ENCODE data around the gene TACR1.

The TACR1 gene

DNA sequence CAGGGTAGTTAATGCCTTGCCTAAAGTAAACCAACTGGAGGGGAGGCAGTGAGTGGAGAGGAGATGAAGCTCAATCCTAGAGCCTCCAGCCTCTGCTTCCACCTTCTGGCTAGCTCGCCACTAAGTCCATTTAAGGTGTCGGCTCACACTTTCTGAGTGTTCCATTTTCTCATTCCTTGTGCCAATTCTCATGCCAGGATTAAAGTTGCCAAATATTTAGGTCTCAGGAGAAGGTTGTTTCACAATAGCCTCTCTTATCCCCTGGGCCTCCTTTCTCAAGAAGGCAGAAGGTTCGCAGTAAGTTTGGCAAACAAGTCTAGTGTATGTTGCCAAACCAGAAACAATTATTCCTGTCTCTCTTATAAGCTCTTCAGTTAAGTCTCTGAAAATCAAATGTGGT lies 57.2 kb downstream of the TACR1 start:
- no peak overlapping the region for H3K27ac ChIP-seq
- TF ChIP-seq, protein P1, sequence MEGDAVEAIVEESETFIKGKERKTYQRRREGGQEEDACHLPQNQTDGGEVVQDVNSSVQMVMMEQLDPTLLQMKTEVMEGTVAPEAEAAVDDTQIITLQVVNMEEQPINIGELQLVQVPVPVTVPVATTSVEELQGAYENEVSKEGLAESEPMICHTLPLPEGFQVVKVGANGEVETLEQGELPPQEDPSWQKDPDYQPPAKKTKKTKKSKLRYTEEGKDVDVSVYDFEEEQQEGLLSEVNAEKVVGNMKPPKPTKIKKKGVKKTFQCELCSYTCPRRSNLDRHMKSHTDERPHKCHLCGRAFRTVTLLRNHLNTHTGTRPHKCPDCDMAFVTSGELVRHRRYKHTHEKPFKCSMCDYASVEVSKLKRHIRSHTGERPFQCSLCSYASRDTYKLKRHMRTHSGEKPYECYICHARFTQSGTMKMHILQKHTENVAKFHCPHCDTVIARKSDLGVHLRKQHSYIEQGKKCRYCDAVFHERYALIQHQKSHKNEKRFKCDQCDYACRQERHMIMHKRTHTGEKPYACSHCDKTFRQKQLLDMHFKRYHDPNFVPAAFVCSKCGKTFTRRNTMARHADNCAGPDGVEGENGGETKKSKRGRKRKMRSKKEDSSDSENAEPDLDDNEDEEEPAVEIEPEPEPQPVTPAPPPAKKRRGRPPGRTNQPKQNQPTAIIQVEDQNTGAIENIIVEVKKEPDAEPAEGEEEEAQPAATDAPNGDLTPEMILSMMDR (IDR thresholded peaks at IDR 0.05): no peak
- TF ChIP-seq ZFX (IDR thresholded peaks at IDR 0.05; ENCODE audit: borderline replicate concordance): no peak

DNA sequence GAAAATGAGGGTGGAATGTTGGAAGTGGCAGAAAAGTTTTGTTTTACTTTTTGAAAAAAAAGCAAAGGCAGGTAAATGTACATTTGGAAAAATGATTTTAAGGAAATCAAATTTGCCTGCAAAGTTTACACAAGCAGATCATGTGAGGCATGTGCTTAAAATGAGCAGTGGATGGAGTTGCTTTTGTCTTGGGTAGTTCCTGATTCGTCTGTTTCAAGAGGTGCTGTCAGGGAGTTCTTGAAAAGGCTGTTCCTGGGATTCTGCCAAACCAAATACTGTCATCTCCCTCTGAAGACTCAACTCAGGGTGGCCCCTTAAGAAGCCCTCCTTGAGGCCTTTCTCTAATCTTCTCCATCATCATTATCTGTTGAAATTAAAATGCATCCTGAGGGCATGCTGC lies 59.0 kb downstream of the TACR1 start:
- no peak for TF ChIP-seq ZFX (IDR thresholded peaks at IDR 0.05; ENCODE audit: borderline replicate concordance)
- TF ChIP-seq, protein P1 (IDR thresholded peaks at IDR 0.05): no peak

DNA sequence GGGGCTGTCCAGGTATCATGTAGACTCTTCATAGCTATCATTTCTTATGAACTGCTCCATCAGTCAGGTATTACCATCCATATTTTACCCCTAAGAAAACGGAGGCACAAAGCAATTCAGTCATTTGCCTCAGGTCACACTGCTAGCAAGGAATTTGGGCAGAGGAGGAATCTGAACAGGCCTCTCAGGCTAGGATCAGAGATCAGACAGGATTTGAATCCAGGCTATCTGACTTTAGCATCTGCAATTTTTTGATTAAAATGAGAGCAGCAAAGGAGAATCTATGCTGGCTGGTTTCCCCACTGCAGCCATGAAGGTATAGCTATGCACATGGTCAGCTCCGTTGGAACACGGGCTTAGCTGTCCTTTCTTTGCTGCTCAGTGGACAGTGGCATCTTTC lies 60.1 kb downstream of the TACR1 start:
- TF ChIP-seq ZFX (IDR thresholded peaks at IDR 0.05; ENCODE audit: borderline replicate concordance): no peak
- TF ChIP-seq, protein P1 (IDR thresholded peaks at IDR 0.05): no peak
- no peak overlapping the region for H3K27ac ChIP-seq

More for the DNA sequence above, 59.0 kb downstream of the TACR1 start:
- H3K27ac ChIP-seq: no peak overlapping the region

DNA sequence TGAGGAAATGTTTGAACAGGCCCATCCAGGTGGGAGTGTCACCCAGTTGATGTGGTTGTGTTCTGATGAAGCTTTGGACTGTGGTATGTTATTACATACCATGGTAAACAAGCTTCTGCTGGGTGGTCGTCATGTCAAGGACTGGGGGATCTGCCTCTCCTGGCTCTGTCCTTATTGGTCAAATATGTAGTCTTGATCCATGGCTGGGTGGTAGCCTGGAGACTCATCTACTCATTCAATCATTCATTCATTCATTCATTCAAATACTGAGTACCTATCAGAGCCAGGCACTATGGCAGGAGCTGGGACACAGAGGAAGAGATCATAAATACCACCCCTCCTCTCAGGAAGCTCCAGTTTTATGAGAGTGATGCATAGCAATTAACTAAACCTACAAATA lies 60.8 kb downstream of the TACR1 start:
- TF ChIP-seq, protein P1 (IDR thresholded peaks at IDR 0.05): no peak
- TF ChIP-seq ZFX (IDR thresholded peaks at IDR 0.05; ENCODE audit: borderline replicate concordance): no peak
- no peak overlapping the region for H3K27ac ChIP-seq

DNA sequence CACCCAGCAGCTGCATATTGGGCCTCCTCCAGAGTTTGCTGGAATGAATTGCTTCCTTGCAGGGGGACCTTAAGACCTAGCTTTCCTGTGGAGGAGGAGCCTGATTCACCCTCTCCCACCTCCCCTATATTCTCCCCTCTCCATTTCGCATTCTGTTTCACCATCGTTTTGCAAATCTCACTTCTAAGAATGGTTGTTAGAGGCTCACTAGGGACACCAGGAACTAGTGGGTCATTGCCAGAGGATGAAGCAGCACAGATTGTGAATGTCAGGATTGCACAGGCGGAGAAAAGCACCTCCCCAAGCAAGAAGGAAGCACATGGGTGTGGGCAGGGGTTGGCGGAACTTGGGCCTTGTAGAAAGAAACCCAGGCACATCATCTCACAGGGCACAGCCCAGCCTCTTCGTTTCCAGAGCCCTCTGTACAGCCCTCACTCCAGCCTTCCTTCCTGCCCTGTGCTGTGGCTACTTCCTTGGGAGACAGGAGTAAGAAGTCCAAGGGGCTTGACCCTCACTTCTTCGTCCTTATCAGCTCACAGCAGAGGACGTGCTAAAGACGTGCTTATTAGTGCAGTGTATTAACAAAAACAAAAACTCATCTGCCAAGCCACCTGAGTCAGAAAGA lies 63.4 kb downstream of the TACR1 start:
- TF ChIP-seq, protein P1 (IDR thresholded peaks at IDR 0.05): no peak
- H3K27ac ChIP-seq: no peak overlapping the region

DNA sequence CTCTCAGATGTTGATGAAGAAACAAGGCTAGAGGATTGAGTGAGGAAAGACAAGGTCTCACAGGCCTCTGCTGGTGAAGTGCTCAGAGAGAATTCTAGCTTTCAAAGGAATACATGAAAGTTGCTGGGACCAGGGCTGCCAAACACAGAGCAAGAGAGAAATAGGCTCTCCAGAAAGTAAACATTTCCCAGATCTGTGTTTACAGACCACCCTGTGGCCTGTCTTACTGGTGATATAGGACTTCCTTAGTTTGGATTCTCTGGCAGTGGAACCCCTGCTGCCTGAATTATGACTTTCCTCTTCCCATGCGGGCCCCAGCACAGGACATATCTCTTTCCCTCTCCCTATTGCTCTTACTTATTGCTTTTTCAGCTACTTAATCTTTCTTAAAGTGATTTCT lies 64.5 kb downstream of the TACR1 start:
- H3K27ac ChIP-seq: no peak overlapping the region
- TF ChIP-seq, protein P1 (IDR thresholded peaks at IDR 0.05): no peak
- no peak for TF ChIP-seq ZFX (IDR thresholded peaks at IDR 0.05; ENCODE audit: borderline replicate concordance)

DNA sequence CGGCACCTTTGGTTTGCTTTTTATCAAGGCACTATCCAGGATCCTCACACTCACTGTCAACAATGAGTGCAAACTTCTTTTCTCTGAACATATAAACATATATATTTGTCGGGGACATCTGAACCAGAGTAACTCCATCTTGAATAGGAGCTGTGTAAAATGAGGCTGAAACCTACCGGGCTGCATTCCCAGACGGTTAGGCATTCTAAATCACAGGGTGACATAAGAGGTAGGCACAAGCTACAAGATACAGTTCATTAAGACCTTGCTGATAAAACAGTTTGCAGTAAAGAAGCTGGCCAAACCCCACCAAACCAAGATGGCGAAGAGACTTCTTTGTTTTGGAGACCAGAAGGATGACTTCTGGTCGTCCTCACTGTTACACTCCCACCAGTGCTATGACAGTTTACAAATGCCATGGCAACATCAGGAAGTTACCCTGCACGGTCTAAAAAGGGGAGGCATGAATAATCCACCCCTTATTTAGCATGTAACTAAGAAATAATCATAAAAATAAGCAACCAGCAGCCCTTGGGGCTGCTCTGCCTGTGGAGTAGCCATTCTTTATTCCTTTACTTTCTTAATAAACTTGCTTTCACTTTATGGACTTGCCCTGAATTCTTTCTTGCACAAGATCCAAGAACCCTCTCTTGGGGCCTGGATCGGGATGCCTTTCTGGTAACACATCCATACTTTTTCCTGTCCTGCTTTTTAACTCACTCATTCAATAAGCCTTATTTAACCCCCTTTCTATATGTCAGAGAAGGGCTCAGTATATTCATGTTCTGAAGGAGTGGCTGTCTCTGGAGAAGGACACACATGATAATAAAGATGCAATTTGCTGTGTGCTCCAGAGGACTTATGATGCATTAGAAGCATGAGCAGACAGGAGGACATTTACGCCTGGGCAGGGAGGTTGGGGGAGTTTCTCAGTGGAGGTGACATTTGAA lies 65.4 kb downstream of the TACR1 start:
- no peak overlapping the region for H3K27ac ChIP-seq

More for the DNA sequence above, 65.4 kb downstream of the TACR1 start:
- TF ChIP-seq, protein P1 (IDR thresholded peaks at IDR 0.05): no peak
- TF ChIP-seq ZFX (IDR thresholded peaks at IDR 0.05; ENCODE audit: borderline replicate concordance): no peak
